ENCODE results near the gene PRPF8. TPM values are rescaled to one million over a fixed set of nuclear protein-coding genes. Genes with fewer than 3 reads are reported as not detected.
A peak's percentile ranks its signal among the peaks of the same experiment; 100 is the strongest.
"Not testable (repeated sequence)": the region's sequence is repeated elsewhere in the genome, so short reads cannot be mapped to it uniquely, and the experiment has no call there.

Gene PRPF8
- total and polyA plus RNA-seq, 4 experiments from 2014 or later = 87.9 to 464 (median 327) TPM

- intact Hi-C loops (cut with micrococcal nuclease) = loop anchor here (5.0 kb wide), 1 partner anchor 369 kb away; the partner anchor contains the start of gene OVCA2
- no peaks in the 10 kb centered on the region for H3K9me3 Mint-ChIP-seq
- H3K27me3 Mint-ChIP-seq = no peaks in the 10 kb centered on the region
- peaks cover 69 to 86% of the 10 kb centered on the region in 2 donors for H3K36me3 Mint-ChIP-seq
- Histone ChIP-seq H3K4me3 (ENCODE audit: low read length in 2 of 2) (no peak overlapping the region), H3K4me1 (ENCODE audit: insufficient read depth, low read length) (no peaks in the 10 kb centered on the region), H3K9me3 (ENCODE audit: control insufficient read depth in 1 of 2, low read length in 2 of 2) (no peaks in the 10 kb centered on the region), H3K27me3 (ENCODE audit: insufficient read depth, low read length) (no peaks in the 10 kb centered on the region), H3K27ac (ENCODE audit: low read depth, low read length) (peak overlapping the region; percentile 4), H3K36me3 (ENCODE audit: insufficient read depth, low read length) (peaks cover 86% of the 10 kb centered on the region)
- CTCF ChIA-PET (ENCODE audit: partially characterized antibody) = interaction anchor here (0.6 to 1.1 kb wide), 2 partner anchors 48 to 111 kb away, joined by 3 read pairs; no protein-coding TSS in a partner anchor
- DNase-seq = peak; percentile 21 to 71 (median 42)
- POLR2A ChIA-PET (ENCODE audit: partially characterized antibody) = interaction anchor here (0.9 to 2.3 kb wide), 5 partner anchors 11 to 157 kb away, joined by 3 to 9 read pairs (median 3); no protein-coding TSS in a partner anchor
- H3K27ac Mint-ChIP-seq = peak overlapping the region in 6 of 7 donors; percentile 37 to 74 (median 62)
- H3K4me1 Mint-ChIP-seq = peaks cover 18 to 37% (median 29%) of the 10 kb centered on the region in 4 donors
- H3K4me3 Mint-ChIP-seq = peak overlapping the region in 2 of 8 donors; percentile 13 to 21
Measured at GRCh38 chr17:1673041-1673785, 11.5 kb downstream of the PRPF8 start.

GRCh38 chr17:1663934-1664333 is 20.7 kb downstream of the PRPF8 start:
- POLR2A ChIA-PET (ENCODE audit: partially characterized antibody) = interaction anchor here (3.8 kb wide), 1 partner anchor 14 kb away, joined by 17 read pairs; the partner anchor contains the start of gene RILP
- CTCF ChIA-PET (ENCODE audit: partially characterized antibody) = interaction anchor here (2.7 kb wide), 1 partner anchor 15 kb away, joined by 8 read pairs; the partner anchor contains the start of gene RILP
- H3K27ac Mint-ChIP-seq = not testable (repeated sequence)

GRCh38 chr17:1661045-1661444 is 23.6 kb downstream of the PRPF8 start:
- Histone ChIP-seq H3K27me3 (ENCODE audit: insufficient read depth, low read length) (no peaks in the 10 kb centered on the region), H3K36me3 (ENCODE audit: insufficient read depth, low read length) (peaks cover 72% of the 10 kb centered on the region), H3K4me1 (ENCODE audit: insufficient read depth, low read length) (no peaks in the 10 kb centered on the region), H3K9me3 (ENCODE audit: control insufficient read depth in 1 of 2, low read length in 2 of 2) (no peaks in the 10 kb centered on the region), H3K27ac (ENCODE audit: low read depth, low read length) (no peak overlapping the region), H3K4me3 (ENCODE audit: low read length in 2 of 2) (no peak overlapping the region)
- Mint-ChIP-seq H3K27me3 (no peaks in the 10 kb centered on the region), H3K36me3 (peaks cover 58 to 70% of the 10 kb centered on the region in 2 donors), H3K9me3 (peaks cover 0 to 2% (median 0%) of the 10 kb centered on the region in 8 donors), H3K4me3 (no peak overlapping the region), H3K27ac (peak overlapping the region in 2 of 7 donors; percentile 25 to 65), H3K4me1 (peaks cover 0 to 4% (median 2%) of the 10 kb centered on the region in 4 donors)
- CTCF ChIA-PET (ENCODE audit: partially characterized antibody) = interaction anchor here (0.9 to 1.7 kb wide), 2 partner anchors 8 to 12 kb away, joined by 5 to 10 read pairs; partner anchors contain the start of gene RILP
- POLR2A ChIA-PET (ENCODE audit: partially characterized antibody) = interaction anchor here (1.2 to 2.9 kb wide), 4 partner anchors 11 to 55 kb away, joined by 3 to 14 read pairs (median 7); partner anchors contain the start of genes PRPF8 and RILP
- intact Hi-C loops (cut with micrococcal nuclease) = no loop called here
- DNase-seq = no peak

More at GRCh38 chr17:1663934-1664333, 20.7 kb downstream of the PRPF8 start:
- H3K4me3 ChIP-seq (ENCODE audit: low read length in 2 of 2); DNase-seq; H3K9me3 ChIP-seq (ENCODE audit: control insufficient read depth in 1 of 2, low read length in 2 of 2); H3K27me3 ChIP-seq (ENCODE audit: insufficient read depth, low read length); H3K27ac ChIP-seq (ENCODE audit: low read depth, low read length); H3K4me3 Mint-ChIP-seq; H3K9me3 Mint-ChIP-seq; intact Hi-C loops (cut with micrococcal nuclease); H3K4me1 ChIP-seq (ENCODE audit: insufficient read depth, low read length); H3K27me3 Mint-ChIP-seq: not testable (repeated sequence)
- peaks cover 62% of the 10 kb centered on the region for H3K36me3 ChIP-seq (ENCODE audit: insufficient read depth, low read length)
- Mint-ChIP-seq H3K36me3 (peaks cover 52 to 67% of the 10 kb centered on the region in 2 donors), H3K4me1 (peaks cover 0 to 13% (median 6%) of the 10 kb centered on the region in 4 donors)

- Histone ChIP-seq H3K4me3 (ENCODE audit: low read length in 2 of 2) (no peak overlapping the region), H3K27ac (ENCODE audit: low read depth, low read length) (no peak overlapping the region), H3K27me3 (ENCODE audit: insufficient read depth, low read length) (no peaks in the 10 kb centered on the region), H3K9me3 (ENCODE audit: control insufficient read depth in 1 of 2, low read length in 2 of 2) (no peaks in the 10 kb centered on the region), H3K4me1 (ENCODE audit: insufficient read depth, low read length) (no peaks in the 10 kb centered on the region), H3K36me3 (ENCODE audit: insufficient read depth, low read length) (peaks cover 86% of the 10 kb centered on the region)
- ChIA-PET POLR2A (ENCODE audit: partially characterized antibody) (interaction anchor here (2.9 kb wide), 1 partner anchor 8 kb away, joined by 14 read pairs; the partner anchor contains the start of gene RILP), CTCF (ENCODE audit: partially characterized antibody) (interaction anchor here (1.0 to 2.0 kb wide), 4 partner anchors 9 to 23 kb away, joined by 4 to 12 read pairs (median 6); partner anchors contain the start of gene RILP)
- H3K27ac Mint-ChIP-seq = peak overlapping the region in 1 of 7 donors; percentile 64
- no peaks in the 10 kb centered on the region for H3K27me3 Mint-ChIP-seq
- no peak overlapping the region for H3K4me3 Mint-ChIP-seq
- intact Hi-C loops (cut with micrococcal nuclease) = no loop called here
- peaks cover 0 to 3% (median under 1%) of the 10 kb centered on the region in 4 donors for H3K4me1 Mint-ChIP-seq
- H3K9me3 Mint-ChIP-seq = peaks cover 0 to 2% (median 0%) of the 10 kb centered on the region in 8 donors
- no peak for DNase-seq
- peaks cover 76 to 79% of the 10 kb centered on the region in 2 donors for H3K36me3 Mint-ChIP-seq
Measured at GRCh38 chr17:1658100-1658499, 26.6 kb downstream of the PRPF8 start.

- intact Hi-C loops (cut with micrococcal nuclease) = no loop called here
- ChIA-PET CTCF (ENCODE audit: partially characterized antibody) (no interaction called here), POLR2A (ENCODE audit: partially characterized antibody) (no interaction called here)
- Mint-ChIP-seq H3K4me1 (peaks cover 0 to 5% (median 2%) of the 10 kb centered on the region in 4 donors), H3K36me3 (peaks cover 55 to 68% of the 10 kb centered on the region in 2 donors), H3K9me3 (peaks cover 0 to 2% (median 0%) of the 10 kb centered on the region in 8 donors), H3K4me3 (no peak overlapping the region), H3K27me3 (no peaks in the 10 kb centered on the region), H3K27ac (peak overlapping the region in 3 of 7 donors; percentile 13 to 47 (median 42))
- Histone ChIP-seq H3K9me3 (ENCODE audit: control insufficient read depth in 1 of 2, low read length in 2 of 2) (no peaks in the 10 kb centered on the region), H3K4me1 (ENCODE audit: insufficient read depth, low read length) (peaks cover 7% of the 10 kb centered on the region), H3K36me3 (ENCODE audit: insufficient read depth, low read length) (peaks cover 74% of the 10 kb centered on the region), H3K27me3 (ENCODE audit: insufficient read depth, low read length) (no peaks in the 10 kb centered on the region), H3K27ac (ENCODE audit: low read depth, low read length) (no peak overlapping the region), H3K4me3 (ENCODE audit: low read length in 2 of 2) (no peak overlapping the region)
- no peak for DNase-seq
Measured at GRCh38 chr17:1653735-1654134, 30.9 kb downstream of the PRPF8 start.

GRCh38 chr17:1652794-1653193 is 31.9 kb downstream of the PRPF8 start:
- POLR2A ChIA-PET (ENCODE audit: partially characterized antibody) = interaction anchor here (0.9 to 1.6 kb wide), 2 partner anchors 31 to 76 kb away, joined by 4 to 14 read pairs; no protein-coding TSS in a partner anchor
- H3K9me3 Mint-ChIP-seq; DNase-seq; H3K4me3 ChIP-seq (ENCODE audit: low read length in 2 of 2); H3K9me3 ChIP-seq (ENCODE audit: control insufficient read depth in 1 of 2, low read length in 2 of 2); H3K27me3 ChIP-seq (ENCODE audit: insufficient read depth, low read length); intact Hi-C loops (cut with micrococcal nuclease); H3K27ac ChIP-seq (ENCODE audit: low read depth, low read length); H3K27me3 Mint-ChIP-seq: not testable (repeated sequence)
- peak overlapping the region in 1 of 8 donors; percentile 20 for H3K4me3 Mint-ChIP-seq
- H3K36me3 ChIP-seq (ENCODE audit: insufficient read depth, low read length) = peaks cover 65% of the 10 kb centered on the region
- H3K4me1 Mint-ChIP-seq = peaks cover 0 to 10% (median 2%) of the 10 kb centered on the region in 4 donors
- peak overlapping the region in 2 of 7 donors; percentile 17 to 76 for H3K27ac Mint-ChIP-seq
- peaks cover 45 to 59% of the 10 kb centered on the region in 2 donors for H3K36me3 Mint-ChIP-seq
- CTCF ChIA-PET (ENCODE audit: partially characterized antibody) = interaction anchor here (1.6 to 1.8 kb wide), 2 partner anchors 17 to 68 kb away, joined by 5 to 7 read pairs; no protein-coding TSS in a partner anchor
- H3K4me1 ChIP-seq (ENCODE audit: insufficient read depth, low read length) = peaks cover 15% of the 10 kb centered on the region

- Mint-ChIP-seq H3K27ac (peak overlapping the region in 4 of 7 donors; percentile 13 to 76 (median 42)), H3K27me3 (no peaks in the 10 kb centered on the region), H3K36me3 (peaks cover 37 to 51% of the 10 kb centered on the region in 2 donors), H3K9me3 (no peaks in the 10 kb centered on the region), H3K4me3 (peak overlapping the region in 1 of 8 donors; percentile 26), H3K4me1 (peaks cover 2 to 16% (median 4%) of the 10 kb centered on the region in 4 donors)
- peaks cover 17% of the 10 kb centered on the region for H3K4me1 ChIP-seq (ENCODE audit: insufficient read depth, low read length)
- H3K36me3 ChIP-seq (ENCODE audit: insufficient read depth, low read length) = peaks cover 56% of the 10 kb centered on the region
- H3K9me3 ChIP-seq (ENCODE audit: control insufficient read depth in 1 of 2, low read length in 2 of 2) = no peaks in the 10 kb centered on the region
- no peak overlapping the region for H3K4me3 ChIP-seq (ENCODE audit: low read length in 2 of 2)
- CTCF ChIA-PET (ENCODE audit: partially characterized antibody) = interaction anchor here (0.7 to 1.8 kb wide), 5 partner anchors 11 to 69 kb away, joined by 3 to 7 read pairs (median 3); no protein-coding TSS in a partner anchor
- no peak overlapping the region for H3K27ac ChIP-seq (ENCODE audit: low read depth, low read length)
- DNase-seq = no peak
- H3K27me3 ChIP-seq (ENCODE audit: insufficient read depth, low read length) = no peaks in the 10 kb centered on the region
- intact Hi-C loops (cut with micrococcal nuclease) = no loop called here
- POLR2A ChIA-PET (ENCODE audit: partially characterized antibody) = interaction anchor here (1.1 to 3.5 kb wide), 4 partner anchors 12 to 178 kb away, joined by 3 to 36 read pairs (median 16); partner anchors contain the start of gene SMYD4
Measured at GRCh38 chr17:1651559-1651844, 33.2 kb downstream of the PRPF8 start.
